HCT116 (cell line): ENCODE results near the gene SLC8A1. TPM values are rescaled to one million over a fixed set of nuclear protein-coding genes. Genes with fewer than 3 reads are reported as not detected.

Experiments
- ATAC-seq: fragments of 200-7000 bp; cut with Tn5 transposase; 2 replicates; pipeline ENCODE4 v1.9.1; 2020; ENCODE audit warnings: mild to moderate bottlenecking, moderate library complexity
- BruUV-seq: library from RNA; stranded (reverse); fragments of 400-500 nt; replicated peaks from 2 replicates; lab custom pipeline; 2021; lab: Mats Ljungman, UMichigan
- CTCF ChIA-PET: fragments of 300-600 bp; sonication (Branson Sonifier 250); formaldehyde crosslinking; loops from one replicate; lab custom pipeline; 2021; ENCODE audit warnings: antibody characterized with exemption; lab: Charles Lee
- POLR2A ChIA-PET: fragments of 300-600, 350-600 bp; sonication (Branson Sonifier 250); formaldehyde crosslinking; loops from one replicate; lab custom pipeline; 2021; ENCODE audit warnings: antibody characterized with exemption; lab: Charles Lee
- RAD21 ChIA-PET, 2 experiments: fragments of 300-600 bp; sonication (Branson Sonifier 250); formaldehyde crosslinking; loops; one replicate each; lab custom pipeline; 2023; ENCODE audit warnings: low total read pairs in 2 of 2; ENCODE audit not compliant: uncharacterized antibody in 2 of 2, unreplicated experiment in 2 of 2, low non-redundant PET in 1 of 2; lab: Charles Lee
- DNase-seq: peaks from one replicate; pipeline ENCODE4 v3.0.0-alpha.2; 2010; ENCODE audit warnings: low read depth, low spot score
- H2AFZ ChIP-seq: fragments of 200-600 bp; shearing (Covaris generic), sonication (generic); 2 replicates; pipeline ENCODE4 v1.6.1; 2017; ENCODE audit warnings: low read depth, mixed run types, mixed read lengths, antibody characterized with exemption, low read length; ENCODE audit not compliant: poor library complexity, severe bottlenecking
- H3K27ac ChIP-seq: 2 replicates; pipeline ENCODE4 v1.5.1; 2012; ENCODE audit warnings: low read depth, low read length
- H3K27me3 ChIP-seq: fragments of 200-600 bp; sonication (generic); 2 replicates; pipeline ENCODE4 v1.6.1; 2016; ENCODE audit warnings: mixed run types, low read length, mixed read lengths; ENCODE audit not compliant: insufficient read depth
- H3K36me3 ChIP-seq, 2 experiments: fragments of 200-500 bp in 1 of 2; fragments of 200-600 bp in 1 of 2; sonication (Bioruptor generic) in 1 of 2; sonication (generic) in 1 of 2; 2 replicates each; pipeline versions ENCODE4 v1.5.1 to v1.6.1; 2014 to 2016; ENCODE audit warnings: low read length in 2 of 2, inconsistent platforms in 1 of 2, mixed read lengths in 1 of 2, mixed run types in 1 of 2; ENCODE audit not compliant: insufficient read depth in 2 of 2, control insufficient read depth in 1 of 2
- H3K4me1 ChIP-seq, 2 experiments: fragments of 200-600 bp in 1 of 2; sonication (generic) in 1 of 2; 2 replicates each; pipeline versions ENCODE4 v1.5.1 to v1.6.1; 2012 to 2017; ENCODE audit warnings: low read length in 2 of 2, inconsistent platforms in 1 of 2, mild to moderate bottlenecking in 1 of 2, mixed read lengths in 1 of 2, mixed run types in 1 of 2, moderate library complexity in 1 of 2; ENCODE audit not compliant: insufficient read depth in 2 of 2, control insufficient read depth in 1 of 2
- H3K4me2 ChIP-seq: fragments of 200-600 bp; sonication (generic); 2 replicates; pipeline ENCODE4 v1.6.1; 2017; ENCODE audit warnings: mixed run types, low read length, mixed read lengths
- H3K4me3 ChIP-seq, 2 experiments: fragments of 200-600 bp in 1 of 2; sonication (generic) in 1 of 2; replicated peaks in 1 of 2; 2 replicates each; pipeline ENCODE4 v1.5.1; 2011 to 2016; ENCODE audit warnings: low read length in 2 of 2, control low read depth in 1 of 2, low read depth in 1 of 2, mild to moderate bottlenecking in 1 of 2, mixed read lengths in 1 of 2, mixed run types in 1 of 2
- H3K79me2 ChIP-seq: fragments of 200-600 bp; sonication (generic); 2 replicates; pipeline ENCODE4 v1.6.1; 2017; ENCODE audit warnings: mild to moderate bottlenecking, mixed run types, low read length, moderate library complexity, mixed read lengths; ENCODE audit not compliant: insufficient read depth
- H3K9ac ChIP-seq: fragments of 200-600 bp; sonication (generic); 2 replicates; pipeline ENCODE4 v1.6.1; 2016; ENCODE audit warnings: low read length, mixed read lengths
- H3K9me2 ChIP-seq: fragments of 200-600 bp; sonication (generic), shearing (Covaris generic); 2 replicates; pipeline ENCODE4 v1.6.1; 2017; ENCODE audit warnings: mixed run types, mild to moderate bottlenecking, moderate library complexity; ENCODE audit not compliant: insufficient read depth
- H3K9me3 ChIP-seq, 2 experiments: fragments of 200-500 bp in 1 of 2; fragments of 200-600 bp in 1 of 2; sonication (Bioruptor generic) in 1 of 2; sonication (generic) in 1 of 2; 2 replicates each; pipeline ENCODE4 v1.6.1; 2014 to 2017; ENCODE audit warnings: low read length in 2 of 2, mixed read lengths in 2 of 2, inconsistent platforms in 1 of 2, low read depth in 1 of 2, mild to moderate bottlenecking in 1 of 2, mixed run types in 1 of 2, moderate library complexity in 1 of 2; ENCODE audit not compliant: control insufficient read depth in 1 of 2, insufficient read depth in 1 of 2
- H4K20me1 ChIP-seq: fragments of 200-600 bp; sonication (generic), shearing (Covaris generic); 2 replicates; pipeline ENCODE4 v1.6.1; 2017; ENCODE audit warnings: mixed run types, mild to moderate bottlenecking, moderate library complexity; ENCODE audit not compliant: insufficient read depth
- ATF3 ChIP-seq: IDR thresholded peaks from 2 replicates; pipeline ENCODE4 v1.6.1; 2012
- CTCF ChIP-seq, 3 experiments: fragments of 200-600 bp in 1 of 3; sonication (generic) in 1 of 3; IDR thresholded peaks in 2 of 3; conservative IDR thresholded peaks in 1 of 3; 2 replicates each; pipeline ENCODE4 v1.5.1; 2012 to 2017; ENCODE audit warnings: low read depth in 2 of 3, low read length in 2 of 3, antibody characterized with exemption in 1 of 3, borderline replicate concordance in 1 of 3, control low read depth in 1 of 3, mild to moderate bottlenecking in 1 of 3, mixed read lengths in 1 of 3, mixed run types in 1 of 3, moderate library complexity in 1 of 3; ENCODE audit not compliant: insufficient read depth in 1 of 3
- ELF1 ChIP-seq: IDR thresholded peaks from 2 replicates; pipeline ENCODE4 v1.6.1; 2012; ENCODE audit warnings: low read depth, borderline replicate concordance
- EZH2phosphoT487 ChIP-seq: fragments of 200-600 bp; IDR thresholded peaks from 2 replicates; pipeline ENCODE4 v1.6.1; 2018; ENCODE audit warnings: antibody characterized with exemption, borderline replicate concordance
- RAD21 ChIP-seq: IDR thresholded peaks from 2 replicates; pipeline ENCODE4 v1.6.1; 2012; ENCODE audit warnings: low read depth, mild to moderate bottlenecking
- SRF ChIP-seq: IDR thresholded peaks from 2 replicates; pipeline ENCODE4 v1.6.1; 2012; ENCODE audit warnings: low read depth
- TCF7L2 ChIP-seq: IDR thresholded peaks from 2 replicates; pipeline ENCODE4 v1.7.0; 2011; ENCODE audit warnings: borderline replicate concordance, inconsistent platforms; ENCODE audit not compliant: insufficient read depth, insufficient read length; ENCODE audit errors: extremely low read depth
- ZFX ChIP-seq: fragments of 450-650 bp; IDR thresholded peaks from 2 replicates; pipeline ENCODE4 v1.6.1; 2017
- ZNF274 ChIP-seq: fragments of 200-500 bp; sonication (Bioruptor generic); IDR thresholded peaks from 2 replicates; pipeline ENCODE4 v1.6.1; 2014; ENCODE audit warnings: mild to moderate bottlenecking, low read depth, low read length, inconsistent platforms
- intact Hi-C: fragments of 100-400 bp; cut with micrococcal nuclease; formaldehyde crosslinking; loops from 2 replicates; pipeline ENCODE4 v1.10.0; 2022
- total RNA-seq: library from RNA; stranded (reverse); gene quantifications from one replicate; pipeline ENCODE4 v1.2.1, GENCODE V29; 2021; ENCODE audit not compliant: unreplicated experiment
- TF ChIP-seq, protein P1 (sequence below): IDR thresholded peaks from 2 replicates; pipeline ENCODE4 v1.6.1; 2012
- TF ChIP-seq, protein P2 (sequence below): IDR thresholded peaks from 2 replicates; pipeline ENCODE4 v1.6.1; 2011; ENCODE audit warnings: mild to moderate bottlenecking, low read length, moderate library complexity; ENCODE audit not compliant: insufficient replicate concordance; ENCODE audit errors: extremely low read depth

The SLC8A1 gene
- total RNA-seq, 1 experiment from 2014 or later, result 0.07 TPM

DNA sequence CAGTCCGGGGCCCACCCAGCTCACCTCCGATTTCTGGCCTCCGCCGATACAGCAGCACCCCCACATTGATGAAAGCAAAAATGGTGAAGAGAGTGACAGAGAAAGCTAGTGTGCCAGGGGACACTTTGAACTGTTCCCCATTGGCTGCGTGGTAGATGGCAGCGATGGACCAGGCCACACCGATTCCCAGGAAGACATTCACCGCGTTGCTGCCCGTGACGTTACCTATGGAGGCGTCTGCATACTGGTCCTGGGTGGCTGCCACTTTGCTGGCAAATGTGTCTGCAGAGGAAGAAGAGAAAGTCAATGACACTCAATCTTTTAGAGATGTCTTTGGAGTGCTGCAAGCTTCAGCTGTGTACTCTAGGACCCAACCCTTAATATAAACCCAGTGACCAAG is 336.5 kb downstream of the SLC8A1 start:
- CTCF ChIA-PET, result no interaction called here
- RAD21 ChIA-PET, result no interaction called here
- Histone ChIP-seq H3K79me2 (no peaks in the 10 kb centered on the region), H3K27me3 (0 out of 2 replicates have a peak, but pooled peaks cover 11% of the 10 kb centered on the region), H3K27ac (no peak overlapping the region), H3K36me3 (no peaks in the 10 kb centered on the region), H3K9ac (no peak overlapping the region), H4K20me1 (no peaks in the 10 kb centered on the region), H2AFZ (no peak overlapping the region), H3K4me2 (no peak overlapping the region), H3K9me3 (no peaks in the 10 kb centered on the region), H3K9me2 (no peaks in the 10 kb centered on the region), H3K4me1 (no peaks in the 10 kb centered on the region), H3K4me3 (no peak overlapping the region)
- POLR2A ChIA-PET, result no interaction called here
- intact Hi-C loops, result no loop called here
- DNase-seq, result no peak
- ATAC-seq, result no peak
- BruUV-seq, result no TSS peak
- no peak for TF ChIP-seq CTCF (IDR thresholded peaks at IDR 0.05 in 2 of 3, conservative IDR thresholded peaks at IDR 0.05 in 1 of 3; ENCODE audit: borderline replicate concordance in 1 of 3, insufficient read depth in 1 of 3, low read depth in 2 of 3, low read length in 2 of 3)
- TF ChIP-seq, protein P1, sequence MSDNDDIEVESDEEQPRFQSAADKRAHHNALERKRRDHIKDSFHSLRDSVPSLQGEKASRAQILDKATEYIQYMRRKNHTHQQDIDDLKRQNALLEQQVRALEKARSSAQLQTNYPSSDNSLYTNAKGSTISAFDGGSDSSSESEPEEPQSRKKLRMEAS, result no peak
- TF ChIP-seq ZNF274, result no peak
- no peak for TF ChIP-seq RAD21
- TF ChIP-seq SRF, result no peak
- TF ChIP-seq ZFX, result no peak
- no peak for TF ChIP-seq EZH2phosphoT487
- TF ChIP-seq ELF1, result no peak
- TF ChIP-seq ATF3, result no peak
- no peak for TF ChIP-seq TCF7L2
- TF ChIP-seq, protein P2, sequence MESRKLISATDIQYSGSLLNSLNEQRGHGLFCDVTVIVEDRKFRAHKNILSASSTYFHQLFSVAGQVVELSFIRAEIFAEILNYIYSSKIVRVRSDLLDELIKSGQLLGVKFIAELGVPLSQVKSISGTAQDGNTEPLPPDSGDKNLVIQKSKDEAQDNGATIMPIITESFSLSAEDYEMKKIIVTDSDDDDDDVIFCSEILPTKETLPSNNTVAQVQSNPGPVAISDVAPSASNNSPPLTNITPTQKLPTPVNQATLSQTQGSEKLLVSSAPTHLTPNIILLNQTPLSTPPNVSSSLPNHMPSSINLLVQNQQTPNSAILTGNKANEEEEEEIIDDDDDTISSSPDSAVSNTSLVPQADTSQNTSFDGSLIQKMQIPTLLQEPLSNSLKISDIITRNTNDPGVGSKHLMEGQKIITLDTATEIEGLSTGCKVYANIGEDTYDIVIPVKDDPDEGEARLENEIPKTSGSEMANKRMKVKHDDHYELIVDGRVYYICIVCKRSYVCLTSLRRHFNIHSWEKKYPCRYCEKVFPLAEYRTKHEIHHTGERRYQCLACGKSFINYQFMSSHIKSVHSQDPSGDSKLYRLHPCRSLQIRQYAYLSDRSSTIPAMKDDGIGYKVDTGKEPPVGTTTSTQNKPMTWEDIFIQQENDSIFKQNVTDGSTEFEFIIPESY, result no peak
